HG02571 (cell line): ENCODE data around the gene ISYNA1.

Source experiments
- ATAC-seq: cut with Tn5 transposase; IDR thresholded peaks from one replicate; pipeline ENCODE4 v1.9.1; 2021; ENCODE audit warnings: mild to moderate bottlenecking, moderate library complexity; ENCODE audit not compliant: unreplicated experiment

Gene ISYNA1

GRCh38 chr19:18397242-18398202, 40.4 kb downstream of the ISYNA1 start, which contains the start of gene LRRC25:
TSS of gene LRRC25 (minus strand) at chr19:18397622. CDS start at chr19:18396963, 659 bp downstream.
- ATAC-seq = no peak

- no peak for ATAC-seq
These were observed 41.3 kb downstream of the ISYNA1 start for GRCh38 chr19:18396471-18397241.

- ATAC-seq = no peak
These were observed 44.1 kb downstream of the ISYNA1 start for GRCh38 chr19:18393836-18394235.

- no peak for ATAC-seq
These were observed 45.0 kb downstream of the ISYNA1 start for GRCh38 chr19:18392926-18393325.

- no peak for ATAC-seq
These were observed 45.5 kb downstream of the ISYNA1 start for GRCh38 chr19:18392417-18392816.

GRCh38 chr19:18391509-18392075, 46.3 kb downstream of the ISYNA1 start:
- ATAC-seq = no peak

- ATAC-seq = no peak
These were observed 47.6 kb downstream of the ISYNA1 start for GRCh38 chr19:18390065-18390907.

GRCh38 chr19:18389726-18390064, 48.2 kb downstream of the ISYNA1 start:
- no peak for ATAC-seq

GRCh38 chr19:18388960-18389725, 48.8 kb downstream of the ISYNA1 start:
- ATAC-seq = no peak

GRCh38 chr19:18388100-18388959, 49.6 kb downstream of the ISYNA1 start:
- ATAC-seq = no peak

- no peak for ATAC-seq
These were observed 51.2 kb downstream of the ISYNA1 start for GRCh38 chr19:18386543-18387271.

- no peak for ATAC-seq
These were observed 52.0 kb downstream of the ISYNA1 start, which contains the start of gene GDF15 for GRCh38 chr19:18385675-18386542. TSS of gene GDF15 (plus strand) at chr19:18386158. CDS start at chr19:18386190, 32 bp downstream.

GRCh38 chr19:18385359-18385674, 52.6 kb downstream of the ISYNA1 start:
- ATAC-seq = no peak

GRCh38 chr19:18384775-18385174, 53.2 kb downstream of the ISYNA1 start:
- ATAC-seq = no peak
